NCI-H128 (cell line): ENCODE results near the gene CXCR5.

Source experiments
- DNase-seq: peaks from one replicate; lab custom pipeline; 2025; ENCODE audit not compliant: unreplicated experiment; lab: John Stamatoyannopoulos, UW

Gene CXCR5

GRCh38 chr11:118911880-118912741, 28.4 kb downstream of the CXCR5 start:
- DNase-seq: no peak

- DNase-seq: no peak
Measured at GRCh38 chr11:118912742-118913410, 29.2 kb downstream of the CXCR5 start.

- DNase-seq: no peak
Measured at GRCh38 chr11:118913411-118914125, 29.9 kb downstream of the CXCR5 start.

- no peak for DNase-seq
Measured at GRCh38 chr11:118914178-118914918, 30.7 kb downstream of the CXCR5 start.

GRCh38 chr11:118914987-118915386, 31.3 kb downstream of the CXCR5 start:
- DNase-seq: no peak

GRCh38 chr11:118915396-118915795, 31.7 kb downstream of the CXCR5 start:
- no peak for DNase-seq

GRCh38 chr11:118915941-118916841, 32.5 kb downstream of the CXCR5 start:
- no peak for DNase-seq

- no peak for DNase-seq
Measured at GRCh38 chr11:118916842-118917388, 33.2 kb downstream of the CXCR5 start.

GRCh38 chr11:118917481-118918127, 33.9 kb downstream of the CXCR5 start:
- DNase-seq: no peak

GRCh38 chr11:118918128-118918685, 34.5 kb downstream of the CXCR5 start:
- no peak for DNase-seq

GRCh38 chr11:118918686-118919280, 35.1 kb downstream of the CXCR5 start:
- DNase-seq: no peak

GRCh38 chr11:118921121-118921928, 37.6 kb downstream of the CXCR5 start:
- no peak for DNase-seq

- no peak for DNase-seq
Measured at GRCh38 chr11:118921929-118922744, 38.4 kb downstream of the CXCR5 start.

- no peak for DNase-seq
Measured at GRCh38 chr11:118922745-118923627, 39.3 kb downstream of the CXCR5 start.

GRCh38 chr11:118923721-118924587, 40.3 kb downstream of the CXCR5 start:
- no peak for DNase-seq
